Nephron (organoid): ENCODE data around the gene PKD1L1.

Experiments used
- H3K27ac Mint-ChIP-seq, 3 experiments: 2 replicates each; pipeline ENCODE4 v1.8.0; 2020; ENCODE audit warnings: mixed read lengths in 3 of 3, mild to moderate bottlenecking in 2 of 3, moderate library complexity in 1 of 3
- H3K27me3 Mint-ChIP-seq: 2 replicates; pipeline ENCODE4 v1.8.0; 2021; ENCODE audit warnings: low read depth, mild to moderate bottlenecking, moderate library complexity, mixed read lengths
- H3K36me3 Mint-ChIP-seq: 2 replicates; pipeline ENCODE4 v1.8.0; 2020; ENCODE audit warnings: low read depth, mixed read lengths
- H3K4me1 Mint-ChIP-seq: 2 replicates; pipeline ENCODE4 v1.8.0; 2020; ENCODE audit warnings: mixed read lengths
- H3K4me3 Mint-ChIP-seq, 3 experiments: 2 replicates each; pipeline ENCODE4 v1.8.0; 2020; ENCODE audit warnings: mild to moderate bottlenecking in 3 of 3, mixed read lengths in 3 of 3, moderate library complexity in 2 of 3
- H3K9me3 Mint-ChIP-seq: 2 replicates; pipeline ENCODE4 v1.8.0; 2020; ENCODE audit warnings: mixed read lengths
- TF ChIP-seq, protein P1 (sequence below), 3 experiments: fragments of 200-600 bp; sonication (generic); IDR thresholded peaks; one replicate each; pipeline ENCODE4 v1.5.0; 2021; ENCODE audit warnings: antibody characterized with exemption in 3 of 3; ENCODE audit not compliant: unreplicated experiment in 3 of 3

Gene PKD1L1

DNA sequence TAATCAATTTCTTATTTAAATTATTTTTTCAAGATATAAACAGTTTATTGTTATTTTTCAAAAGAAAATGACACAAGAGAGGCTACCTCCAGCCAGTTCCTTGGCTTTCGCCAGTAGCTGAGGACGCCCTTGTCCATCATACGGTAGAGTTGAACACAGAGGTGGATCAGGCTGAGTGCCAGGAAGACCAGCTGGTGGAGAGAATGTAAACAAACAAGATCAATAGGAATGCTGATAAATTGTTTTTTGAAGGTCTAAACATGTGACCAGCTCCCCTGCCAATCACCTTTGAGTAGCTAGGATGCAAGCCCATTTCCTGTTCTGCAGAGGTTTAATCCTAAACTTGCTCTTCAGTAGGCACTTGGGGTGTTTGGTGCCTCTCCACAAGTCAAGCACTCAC lies 138.9 kb downstream of the PKD1L1 start:
- no peaks in the 10 kb centered on the region for H3K9me3 Mint-ChIP-seq
- H3K27me3 Mint-ChIP-seq = peaks cover 7% of the 10 kb centered on the region
- no peak overlapping the region for H3K27ac Mint-ChIP-seq
- no peak overlapping the region for H3K4me3 Mint-ChIP-seq
- H3K4me1 Mint-ChIP-seq = peaks cover 4% of the 10 kb centered on the region
- H3K36me3 Mint-ChIP-seq = no peaks in the 10 kb centered on the region
- TF ChIP-seq, protein P1, sequence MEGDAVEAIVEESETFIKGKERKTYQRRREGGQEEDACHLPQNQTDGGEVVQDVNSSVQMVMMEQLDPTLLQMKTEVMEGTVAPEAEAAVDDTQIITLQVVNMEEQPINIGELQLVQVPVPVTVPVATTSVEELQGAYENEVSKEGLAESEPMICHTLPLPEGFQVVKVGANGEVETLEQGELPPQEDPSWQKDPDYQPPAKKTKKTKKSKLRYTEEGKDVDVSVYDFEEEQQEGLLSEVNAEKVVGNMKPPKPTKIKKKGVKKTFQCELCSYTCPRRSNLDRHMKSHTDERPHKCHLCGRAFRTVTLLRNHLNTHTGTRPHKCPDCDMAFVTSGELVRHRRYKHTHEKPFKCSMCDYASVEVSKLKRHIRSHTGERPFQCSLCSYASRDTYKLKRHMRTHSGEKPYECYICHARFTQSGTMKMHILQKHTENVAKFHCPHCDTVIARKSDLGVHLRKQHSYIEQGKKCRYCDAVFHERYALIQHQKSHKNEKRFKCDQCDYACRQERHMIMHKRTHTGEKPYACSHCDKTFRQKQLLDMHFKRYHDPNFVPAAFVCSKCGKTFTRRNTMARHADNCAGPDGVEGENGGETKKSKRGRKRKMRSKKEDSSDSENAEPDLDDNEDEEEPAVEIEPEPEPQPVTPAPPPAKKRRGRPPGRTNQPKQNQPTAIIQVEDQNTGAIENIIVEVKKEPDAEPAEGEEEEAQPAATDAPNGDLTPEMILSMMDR (IDR thresholded peaks at IDR 0.05; ENCODE audit: unreplicated experiment in 3 of 3) = no peak

DNA sequence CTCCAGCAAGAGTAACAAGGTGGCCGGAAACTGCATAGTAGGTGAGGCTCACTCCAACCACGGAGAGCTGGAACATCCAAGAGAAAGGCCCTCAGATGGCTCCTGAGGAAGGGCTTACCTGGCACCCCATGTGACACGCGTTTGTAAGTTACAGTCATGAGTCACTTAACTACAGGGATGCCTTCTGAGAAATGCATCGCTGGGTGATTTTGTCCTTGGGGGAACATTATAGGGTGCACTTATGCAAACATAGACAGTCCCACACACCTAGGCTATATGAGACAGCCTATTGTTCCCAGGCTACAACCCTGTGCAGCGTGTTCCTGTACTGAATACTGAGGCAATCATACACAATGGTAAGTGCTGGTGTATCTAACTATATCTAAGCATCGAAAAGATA lies 139.9 kb downstream of the PKD1L1 start:
- Mint-ChIP-seq H3K27ac (no peak overlapping the region), H3K27me3 (peaks cover 7% of the 10 kb centered on the region), H3K36me3 (no peaks in the 10 kb centered on the region), H3K9me3 (no peaks in the 10 kb centered on the region), H3K4me1 (peaks cover 4% of the 10 kb centered on the region), H3K4me3 (no peak overlapping the region)
- TF ChIP-seq, protein P1 (IDR thresholded peaks at IDR 0.05; ENCODE audit: unreplicated experiment in 3 of 3) = no peak

DNA sequence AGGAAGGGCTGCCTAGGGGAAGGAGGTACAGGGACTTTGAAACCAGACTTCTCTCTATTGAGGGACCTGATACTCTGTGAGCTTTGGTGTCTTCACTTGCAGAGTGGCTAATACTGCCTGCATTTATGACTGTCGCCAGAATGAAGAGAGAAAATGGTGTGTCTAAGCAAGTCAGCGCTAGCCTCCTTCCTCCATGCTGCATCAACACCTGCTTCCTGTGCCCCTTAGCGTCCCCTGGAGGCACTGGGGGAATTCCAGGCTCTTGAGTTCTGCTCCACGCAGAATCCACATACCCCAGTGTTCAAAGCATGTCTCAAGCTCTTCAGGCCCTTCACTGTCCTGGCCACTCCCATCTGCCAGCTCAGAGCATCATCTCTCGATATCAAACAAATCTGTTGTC lies 140.5 kb downstream of the PKD1L1 start:
- H3K36me3 Mint-ChIP-seq = no peaks in the 10 kb centered on the region
- no peak overlapping the region for H3K27ac Mint-ChIP-seq
- peaks cover 4% of the 10 kb centered on the region for H3K27me3 Mint-ChIP-seq
- H3K9me3 Mint-ChIP-seq = no peaks in the 10 kb centered on the region
- no peak overlapping the region for H3K4me3 Mint-ChIP-seq
- peaks cover 8% of the 10 kb centered on the region for H3K4me1 Mint-ChIP-seq
- TF ChIP-seq, protein P1 (IDR thresholded peaks at IDR 0.05; ENCODE audit: unreplicated experiment in 3 of 3) = no peak

DNA sequence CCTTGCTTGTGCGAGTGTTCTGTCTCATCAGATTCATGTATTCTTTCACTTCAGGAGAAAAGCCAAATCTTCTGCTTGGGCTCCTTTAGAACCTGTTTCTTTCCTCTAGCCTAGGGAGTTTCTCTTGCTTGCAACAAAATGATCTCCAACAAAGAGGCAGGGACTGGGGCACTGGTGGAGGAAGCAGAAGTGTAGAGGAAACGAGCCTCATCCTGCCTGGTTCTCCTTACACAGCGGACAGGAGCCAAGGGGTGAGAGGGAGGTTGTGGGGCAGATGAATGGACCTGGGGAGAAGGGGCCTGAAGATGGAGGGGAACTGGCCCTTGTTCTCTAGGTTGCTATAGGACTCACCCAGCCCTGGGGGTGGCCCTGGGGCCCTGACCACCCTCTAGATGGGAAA lies 141.1 kb downstream of the PKD1L1 start:
- Mint-ChIP-seq H3K4me3 (no peak overlapping the region), H3K27ac (peak overlapping the region in 2 of 3 experiments; percentile 5 to 53), H3K9me3 (no peaks in the 10 kb centered on the region), H3K27me3 (peaks cover 4% of the 10 kb centered on the region), H3K4me1 (peaks cover 8% of the 10 kb centered on the region), H3K36me3 (no peaks in the 10 kb centered on the region)
- TF ChIP-seq, protein P1 (IDR thresholded peaks at IDR 0.05; ENCODE audit: unreplicated experiment in 3 of 3) = no peak

DNA sequence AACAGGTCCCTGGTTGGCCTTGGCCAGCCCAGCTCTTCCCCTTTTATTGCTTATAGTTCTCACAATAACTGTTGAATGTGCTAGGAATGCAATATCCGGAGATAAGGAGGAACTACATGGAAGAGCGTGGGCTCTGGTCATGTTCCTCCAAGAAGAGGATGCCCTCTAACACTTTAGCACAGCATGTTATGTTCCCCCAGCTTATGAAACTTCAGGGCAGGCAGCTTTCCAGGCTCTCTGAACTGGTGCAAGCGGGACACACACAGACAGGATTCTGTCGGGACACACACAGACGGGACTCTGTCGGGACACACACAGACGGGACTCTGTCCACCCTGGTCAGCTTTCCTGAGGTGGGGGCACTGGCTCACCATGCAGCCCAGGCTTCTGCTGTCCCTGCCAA lies 141.6 kb downstream of the PKD1L1 start:
- Mint-ChIP-seq H3K9me3 (no peaks in the 10 kb centered on the region), H3K4me1 (peaks cover 8% of the 10 kb centered on the region), H3K36me3 (no peaks in the 10 kb centered on the region), H3K4me3 (no peak overlapping the region), H3K27ac (peak overlapping the region in 2 of 3 experiments; percentile 5 to 53), H3K27me3 (peaks cover 4% of the 10 kb centered on the region)
- TF ChIP-seq, protein P1 (IDR thresholded peaks at IDR 0.05; ENCODE audit: unreplicated experiment in 3 of 3) = no peak

DNA sequence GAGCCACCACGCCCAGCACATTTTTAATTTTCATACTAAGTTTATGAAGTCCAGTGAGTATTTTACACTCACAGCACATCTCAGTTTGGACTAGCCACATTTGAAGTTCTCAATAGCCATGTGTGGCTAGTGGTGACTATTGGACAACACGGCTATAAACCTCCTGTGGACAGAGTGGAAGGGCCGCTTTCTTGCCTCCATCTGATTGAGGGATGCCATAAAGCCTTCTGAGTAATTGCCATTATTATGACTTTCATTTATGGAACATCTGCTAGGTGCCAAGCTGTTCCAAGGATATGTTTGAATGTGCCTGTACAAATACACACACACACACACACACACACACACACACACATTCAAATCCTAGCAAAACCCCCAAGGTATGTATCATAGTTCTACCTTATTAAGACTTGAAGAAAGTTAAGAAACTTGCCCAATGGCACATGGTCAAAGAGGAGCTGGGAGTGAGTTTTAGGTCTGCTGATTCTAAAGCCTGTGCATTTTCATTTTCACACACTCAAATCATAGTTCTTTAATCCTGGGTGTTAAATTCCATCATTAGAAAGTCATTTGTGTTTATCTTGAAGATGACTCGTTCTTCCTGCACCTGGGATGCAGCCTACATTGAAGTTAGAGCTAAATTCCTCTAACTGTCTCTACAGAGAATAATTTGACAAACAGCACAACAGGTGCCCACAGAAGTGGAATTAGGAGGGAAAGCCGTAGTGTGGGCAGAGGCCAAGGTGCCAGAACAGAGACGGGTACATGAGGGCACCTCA lies 143.3 kb downstream of the PKD1L1 start:
- peaks cover 2% of the 10 kb centered on the region for H3K9me3 Mint-ChIP-seq
- no peak overlapping the region for H3K27ac Mint-ChIP-seq
- H3K27me3 Mint-ChIP-seq = peaks cover 9% of the 10 kb centered on the region
- TF ChIP-seq, protein P1 (IDR thresholded peaks at IDR 0.05; ENCODE audit: unreplicated experiment in 3 of 3) = no peak
- H3K36me3 Mint-ChIP-seq = no peaks in the 10 kb centered on the region
- H3K4me3 Mint-ChIP-seq = no peak overlapping the region
- H3K4me1 Mint-ChIP-seq = peaks cover 13% of the 10 kb centered on the region
